HG02642 (cell line): Measurements from ENCODE around the gene FLNA.
"Not testable (repeated sequence)": the region's sequence is repeated elsewhere in the genome, so short reads cannot be mapped to it uniquely, and the experiment has no call there.

Experiments used
- ATAC-seq: cut with Tn5 transposase; IDR thresholded peaks from one replicate; pipeline ENCODE4 v1.9.1; 2021; ENCODE audit warnings: mild to moderate bottlenecking; ENCODE audit not compliant: unreplicated experiment, poor library complexity

The FLNA gene

GRCh38 chrX:154398668-154399526, 24.5 kb upstream of the FLNA start:
- peak; percentile 33 for ATAC-seq

- peak; percentile 82 for ATAC-seq
These were observed 23.6 kb upstream of the FLNA start, which contains the start of gene RPL10 for GRCh38 chrX:154397888-154398667. Gene RPL10 (plus strand): TSS chrX:154398377. CDS start chrX:154398520, 143 bp downstream.

GRCh38 chrX:154396973-154397887, 22.8 kb upstream of the FLNA start:
- peak; percentile 59 for ATAC-seq

DNA sequence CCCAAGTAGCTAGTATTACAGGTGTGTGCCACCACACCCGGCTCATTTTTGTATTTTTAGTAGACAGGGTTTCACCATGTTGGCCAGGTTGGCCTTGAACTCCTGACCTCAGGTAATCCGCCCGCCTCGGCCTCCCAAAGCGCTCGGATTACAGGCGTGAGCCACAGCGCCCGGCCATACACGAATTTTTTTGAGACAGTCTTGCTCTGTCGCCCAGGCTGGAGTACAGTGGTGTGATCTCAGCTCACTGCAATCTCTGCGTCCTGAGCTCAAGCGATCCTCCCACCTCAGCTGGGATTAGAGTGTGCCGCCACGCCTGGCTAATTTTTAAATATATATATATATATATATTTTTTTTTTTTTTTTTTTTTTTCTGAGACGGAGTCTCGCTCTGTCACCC, 21.9 kb upstream of the FLNA start:
- ATAC-seq = not testable (repeated sequence)

DNA sequence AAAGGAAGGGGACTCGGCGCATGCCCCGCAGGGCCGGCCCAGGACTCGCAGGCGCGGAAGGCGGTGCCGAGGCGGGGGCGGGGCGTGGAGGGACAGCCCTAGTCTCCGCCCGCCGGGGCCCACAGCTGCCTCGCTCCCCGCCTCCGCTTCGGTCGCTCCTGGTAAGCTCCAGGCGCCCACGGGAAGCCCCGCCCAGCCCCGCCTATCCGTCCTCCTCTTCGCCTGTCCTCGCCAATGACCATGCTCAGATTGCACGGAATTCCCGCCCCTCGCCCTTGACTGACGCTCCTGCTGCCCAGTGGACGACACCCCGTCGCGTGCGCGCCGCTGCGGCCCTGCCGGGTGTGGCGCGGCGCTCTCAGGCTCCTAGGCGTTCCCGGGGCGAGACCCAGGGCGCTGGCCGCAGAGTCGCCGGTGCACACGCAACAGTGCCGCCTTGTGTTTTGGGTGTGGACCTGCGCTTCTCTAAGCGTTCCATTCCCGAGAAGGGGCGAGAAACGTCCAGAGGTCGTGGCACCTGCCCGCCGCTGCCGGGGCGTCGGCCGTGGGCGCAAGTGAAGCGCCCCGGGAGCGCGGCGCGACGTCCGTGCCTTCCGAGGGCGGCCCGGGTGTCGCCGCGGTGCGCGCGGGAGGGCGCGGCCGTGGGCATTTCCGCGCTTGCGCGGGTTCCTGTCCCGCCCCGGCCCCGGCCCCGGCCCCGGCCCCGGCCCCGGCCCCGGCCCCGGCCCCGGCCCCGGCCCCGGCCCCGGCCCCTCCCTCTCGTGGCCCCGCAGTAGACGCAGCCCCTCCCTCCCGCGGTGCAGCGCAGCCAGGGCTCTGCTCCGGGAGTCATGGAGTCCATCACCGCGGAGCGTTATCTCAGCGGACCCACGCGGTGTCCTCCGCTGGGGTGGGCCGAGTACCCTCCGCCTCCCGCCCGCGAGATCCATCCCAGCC, 15.6 kb upstream of the FLNA start:
- ATAC-seq = peak; percentile 72

- peak; percentile 14 for ATAC-seq
These were observed 14.2 kb upstream of the FLNA start for GRCh38 chrX:154388649-154389048.

DNA sequence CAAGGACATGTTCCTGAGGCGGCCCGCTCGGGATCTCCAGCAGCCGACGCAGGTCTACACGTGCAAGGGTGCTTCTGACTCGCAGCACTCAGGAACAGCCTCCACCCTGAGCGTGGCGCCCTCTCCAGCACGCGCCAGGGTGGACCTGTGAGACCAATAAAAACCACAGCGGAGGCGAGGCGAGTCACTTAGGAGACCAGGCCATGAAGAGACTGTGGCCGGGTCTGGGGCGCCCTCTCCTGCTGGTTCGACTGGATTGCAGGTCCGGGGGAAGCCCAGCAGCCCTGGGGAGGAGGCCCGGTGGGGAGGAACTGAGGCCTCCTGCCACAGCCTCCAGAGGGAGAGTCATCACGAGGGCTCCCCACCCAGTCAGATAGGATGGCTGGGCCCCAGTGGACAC, 13.7 kb upstream of the FLNA start:
- peak; percentile 23 for ATAC-seq

DNA sequence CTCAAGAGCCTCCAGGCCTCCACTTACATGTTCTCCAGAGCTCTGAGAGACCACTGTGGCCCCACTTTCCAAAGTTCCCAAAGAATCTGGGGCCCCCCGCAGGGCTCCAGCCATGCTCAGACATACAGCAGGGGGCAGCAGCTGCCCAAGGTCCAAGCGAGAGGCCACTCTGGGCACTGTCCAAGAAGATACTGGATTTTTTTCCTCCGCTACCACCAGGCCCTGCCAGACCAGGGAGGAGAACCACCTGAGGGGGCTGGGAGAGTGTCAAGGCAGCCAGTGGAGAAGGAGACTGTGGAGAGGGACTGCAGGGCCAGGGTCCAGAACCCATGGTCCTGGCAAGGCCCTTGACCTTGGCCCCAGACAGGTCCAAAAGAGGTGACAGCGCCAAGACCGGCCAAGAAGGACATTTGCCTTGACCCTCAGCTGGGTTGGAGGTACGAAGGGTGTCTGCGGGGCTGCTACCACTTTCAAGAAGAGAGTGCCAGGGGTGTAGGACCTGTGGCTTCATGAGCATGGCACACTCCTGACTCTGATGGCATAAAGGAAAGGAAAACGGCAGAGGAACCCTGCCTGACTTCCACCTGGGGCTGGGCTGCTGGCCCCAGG, 10.0 kb upstream of the FLNA start:
- ATAC-seq = no peak

DNA sequence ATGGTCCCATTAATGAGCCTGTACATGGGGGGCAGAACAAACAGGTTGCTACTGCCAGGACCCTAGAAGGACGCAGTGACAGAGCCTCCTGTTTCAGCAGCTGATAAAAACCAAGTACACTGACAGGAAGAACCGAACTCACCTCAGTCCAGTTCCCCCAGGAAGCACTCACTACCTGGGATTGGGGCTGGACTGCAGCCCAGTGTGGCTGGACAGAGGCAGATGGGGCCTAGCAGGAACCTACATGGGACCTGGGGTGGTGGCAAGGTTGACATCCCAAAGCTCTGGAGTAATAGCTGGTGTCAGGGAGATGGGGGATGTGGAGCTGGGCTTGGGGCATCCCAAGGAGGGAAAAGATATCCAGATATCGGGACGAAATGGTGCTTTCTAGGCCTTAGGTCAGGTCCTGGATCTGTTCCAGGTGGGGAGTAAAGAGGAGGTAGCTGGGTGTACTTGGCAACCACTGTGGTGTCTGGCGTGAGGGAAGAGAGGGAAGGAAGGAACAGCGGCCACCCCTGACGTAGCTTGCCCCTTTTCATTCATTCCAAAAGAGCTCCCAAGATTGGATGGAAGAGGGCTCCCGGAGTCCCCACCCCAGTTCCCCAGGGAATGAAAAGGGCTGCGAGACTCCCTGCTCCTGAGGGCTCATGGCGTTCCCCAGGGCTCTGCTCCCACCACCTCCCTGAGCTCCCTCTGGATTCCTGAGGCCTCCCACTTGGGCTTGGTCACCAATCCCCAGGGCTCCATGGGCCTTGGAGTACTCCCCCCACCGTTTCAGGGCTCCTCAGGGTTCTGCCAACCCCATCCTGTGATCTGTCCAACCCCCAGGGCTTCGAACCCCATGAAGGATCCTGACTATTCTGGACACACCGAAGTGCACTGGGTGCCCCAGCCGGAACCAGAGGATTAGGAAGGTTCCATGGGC, 9.2 kb upstream of the FLNA start:
- ATAC-seq = no peak

- no peak for ATAC-seq
These were observed 8.1 kb upstream of the FLNA start for GRCh38 chrX:154382483-154383069.

DNA sequence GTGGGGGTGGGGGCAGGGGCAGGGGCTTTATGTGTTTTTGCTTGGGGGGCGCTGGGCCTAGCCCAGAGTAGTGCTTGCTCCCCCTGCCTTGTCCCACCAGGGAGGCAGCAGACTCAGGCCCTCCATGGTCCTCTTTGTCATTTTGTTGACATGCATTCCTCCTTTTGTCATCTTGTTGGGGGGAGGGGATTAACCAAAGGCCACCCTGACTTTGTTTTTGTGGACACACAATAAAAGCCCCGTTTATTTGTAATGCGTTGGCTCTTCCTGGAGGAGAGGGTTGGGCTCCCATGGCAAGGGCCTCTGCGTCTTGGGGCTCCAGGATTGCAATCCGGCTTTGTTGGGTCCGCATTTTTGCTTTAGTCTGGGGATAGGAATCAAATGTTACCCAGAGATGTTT, 6.8 kb upstream of the FLNA start:
- ATAC-seq = no peak

DNA sequence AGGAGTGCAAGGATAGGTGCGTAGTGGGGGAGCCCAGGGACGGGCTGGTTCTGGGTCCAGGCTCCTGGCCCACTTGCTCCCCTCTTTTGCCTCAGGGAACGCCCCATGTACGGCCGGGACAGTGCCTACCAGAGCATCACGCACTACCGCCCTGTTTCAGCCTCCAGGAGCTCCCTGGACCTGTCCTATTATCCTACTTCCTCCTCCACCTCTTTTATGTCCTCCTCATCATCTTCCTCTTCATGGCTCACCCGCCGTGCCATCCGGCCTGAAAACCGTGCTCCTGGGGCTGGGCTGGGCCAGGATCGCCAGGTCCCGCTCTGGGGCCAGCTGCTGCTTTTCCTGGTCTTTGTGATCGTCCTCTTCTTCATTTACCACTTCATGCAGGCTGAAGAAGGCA, 6.4 kb upstream of the FLNA start:
- ATAC-seq = no peak

GRCh38 chrX:154380153-154380552, 5.7 kb upstream of the FLNA start:
- no peak for ATAC-seq

DNA sequence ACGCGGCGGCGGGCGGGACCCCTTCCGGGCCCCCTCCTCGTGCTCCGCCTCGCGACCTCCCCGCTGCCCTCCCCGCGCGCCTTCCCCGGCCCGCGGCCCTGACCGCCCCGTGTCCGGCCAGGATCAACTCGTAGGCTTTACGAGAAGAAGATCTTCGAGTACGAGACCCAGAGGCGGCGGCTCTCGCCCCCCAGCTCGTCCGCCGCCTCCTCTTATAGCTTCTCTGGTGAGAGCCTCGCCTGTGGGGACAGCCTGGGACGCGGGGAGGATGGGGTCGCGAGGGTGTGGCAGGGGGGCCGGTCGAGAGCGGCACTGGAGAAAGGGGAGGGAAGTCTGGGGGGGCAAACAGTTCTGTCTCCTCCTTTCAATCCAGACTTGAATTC, 5.1 kb upstream of the FLNA start:
- peak; percentile 1 for ATAC-seq

DNA sequence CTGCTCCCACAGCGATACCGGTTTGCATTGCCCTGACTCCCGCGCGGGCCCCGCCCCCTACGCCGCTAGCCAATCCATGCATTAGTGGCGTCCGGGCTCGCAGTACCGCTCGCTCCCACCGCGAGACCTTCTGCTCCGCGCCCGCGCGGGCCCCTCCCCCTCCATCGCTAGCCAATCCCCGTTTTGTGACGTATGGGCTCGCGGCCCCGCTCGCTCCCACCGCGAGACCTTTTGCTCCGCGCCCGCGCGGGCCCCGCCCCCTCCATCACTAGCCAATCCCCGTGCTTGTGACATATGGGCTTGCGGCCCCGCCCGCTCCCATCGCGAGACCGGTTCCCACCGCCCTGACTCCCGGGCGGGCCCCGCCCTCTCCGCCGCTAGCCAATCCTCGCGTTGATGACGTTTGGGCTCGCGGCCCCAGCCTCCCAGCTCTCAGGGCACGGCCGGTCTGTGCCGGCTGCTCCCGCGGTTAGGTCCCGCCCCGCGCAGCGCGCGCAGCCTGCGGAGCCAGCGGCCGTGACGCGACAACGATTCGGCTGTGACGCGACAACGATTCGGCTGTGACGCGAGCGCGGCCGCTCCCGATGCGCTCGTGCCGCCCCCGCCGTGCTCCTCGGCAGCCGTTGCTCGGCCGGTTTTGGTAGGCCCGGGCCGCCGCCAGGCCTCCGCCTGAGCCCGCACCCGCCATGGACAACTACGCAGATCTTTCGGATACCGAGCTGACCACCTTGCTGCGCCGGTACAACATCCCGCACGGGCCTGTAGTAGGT, 4.5 kb upstream of the FLNA start, which contains the start of gene EMD:
Gene EMD, plus strand, starts transcription at position 497 of the 770 bp plus-strand sequence. Its CDS starts 190 bp downstream, at position 687.
- peak; percentile 81 for ATAC-seq

DNA sequence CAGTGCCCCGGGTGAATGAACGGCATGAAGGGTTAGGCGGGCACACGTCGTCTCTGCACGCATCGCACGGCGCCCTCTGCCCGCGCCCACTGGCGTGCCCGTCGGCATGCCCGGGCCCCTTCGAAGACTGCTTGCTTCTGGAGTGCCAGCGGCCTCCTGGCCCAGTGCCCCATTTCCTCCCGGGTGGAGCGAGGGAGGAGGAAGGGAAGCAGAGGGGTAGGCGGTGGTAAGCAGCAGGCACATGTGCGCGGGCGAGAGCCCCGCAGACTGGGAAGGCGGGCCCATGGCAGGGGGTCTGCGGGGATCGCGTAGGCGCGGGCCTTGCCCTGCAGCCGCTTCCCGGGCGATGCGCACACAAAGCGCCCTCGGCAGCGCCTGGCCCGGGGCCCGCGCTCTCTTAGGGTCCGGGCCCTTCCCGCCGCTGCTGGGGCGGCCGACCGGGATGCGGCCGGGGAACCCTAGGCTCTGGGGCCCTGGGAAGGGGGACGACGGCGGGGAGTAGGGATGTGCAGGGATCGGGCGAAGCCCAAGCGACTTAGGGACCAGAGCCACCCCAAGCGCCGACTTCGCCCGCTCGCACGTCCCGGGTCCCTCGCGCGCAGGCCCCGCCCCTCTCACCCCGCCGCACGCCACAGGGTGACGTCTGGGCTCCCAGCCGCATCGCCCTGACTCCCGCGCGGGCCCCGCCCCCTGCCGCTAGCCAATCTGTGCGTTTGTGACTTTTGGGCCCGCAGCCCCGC, 3.8 kb upstream of the FLNA start:
- ATAC-seq = no peak
